GM21576 (cell line): Measurements from ENCODE around the gene IVD.

Source experiments
- ATAC-seq: cut with Tn5 transposase; IDR thresholded peaks from one replicate; pipeline ENCODE4 v1.9.1; 2021; ENCODE audit warnings: mild to moderate bottlenecking, moderate library complexity; ENCODE audit not compliant: unreplicated experiment

IVD gene

DNA sequence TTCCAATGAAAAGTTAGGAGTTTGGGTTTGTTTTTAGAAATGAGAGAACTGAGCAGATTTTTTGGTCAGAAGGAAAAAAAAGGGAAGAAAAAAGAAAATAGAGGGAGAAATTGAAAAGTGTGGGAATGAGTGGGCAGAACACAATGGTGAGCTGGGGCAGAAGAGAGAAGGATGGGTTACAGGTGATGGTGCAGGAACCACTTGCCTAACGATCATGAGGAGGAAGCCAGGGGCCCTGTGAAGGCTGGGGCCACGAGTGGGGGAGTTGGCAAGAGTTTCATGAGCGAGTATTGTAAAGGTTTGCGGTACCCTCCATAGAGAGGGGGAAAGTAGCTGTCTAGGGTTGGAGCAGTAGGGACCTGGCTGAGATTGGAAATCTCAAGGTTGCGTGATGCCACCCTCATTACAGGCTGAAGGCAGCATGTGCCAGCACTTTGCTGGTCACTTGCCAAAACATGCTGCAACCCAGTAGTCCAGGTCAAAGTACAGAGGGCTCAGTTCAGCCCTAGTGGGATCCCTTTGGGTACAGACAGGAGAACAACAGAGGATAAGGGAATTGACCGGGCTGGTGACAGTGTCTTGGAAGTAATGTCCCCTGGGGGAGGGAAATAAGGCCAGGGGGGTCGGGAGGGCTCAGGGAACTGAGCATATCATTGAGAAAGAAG, 6.6 kb downstream of the IVD start:
- ATAC-seq, result no peak

GRCh38 chr15:40413036-40413435, 7.4 kb downstream of the IVD start:
- ATAC-seq, result no peak

- ATAC-seq, result no peak
These were observed 9.2 kb downstream of the IVD start for GRCh38 chr15:40414816-40415215.

GRCh38 chr15:40415226-40415625, 9.6 kb downstream of the IVD start:
- no peak for ATAC-seq

GRCh38 chr15:40416056-40416455, 10.5 kb downstream of the IVD start:
- ATAC-seq, result no peak

DNA sequence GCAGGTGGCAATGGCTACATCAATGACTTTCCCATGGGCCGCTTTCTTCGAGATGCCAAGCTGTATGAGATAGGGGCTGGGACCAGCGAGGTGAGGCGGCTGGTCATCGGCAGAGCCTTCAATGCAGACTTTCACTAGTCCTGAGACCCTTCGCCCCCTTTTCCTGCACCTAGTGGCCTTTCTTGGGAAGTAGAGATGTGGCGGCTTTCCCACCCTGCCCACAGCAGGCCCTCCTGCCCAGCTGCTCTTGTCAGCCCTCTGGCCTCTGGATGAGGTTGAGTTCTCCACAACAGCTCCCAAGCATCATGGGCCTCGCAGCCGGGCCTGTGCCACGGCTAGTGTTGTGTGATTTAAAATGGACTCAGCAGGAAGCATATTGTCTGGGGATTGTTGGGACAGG, 12.5 kb downstream of the IVD start:
- ATAC-seq, result no peak

GRCh38 chr15:40420071-40420713, 14.6 kb downstream of the IVD start:
- no peak for ATAC-seq

GRCh38 chr15:40420793-40421192, 15.2 kb downstream of the IVD start:
- no peak for ATAC-seq

DNA sequence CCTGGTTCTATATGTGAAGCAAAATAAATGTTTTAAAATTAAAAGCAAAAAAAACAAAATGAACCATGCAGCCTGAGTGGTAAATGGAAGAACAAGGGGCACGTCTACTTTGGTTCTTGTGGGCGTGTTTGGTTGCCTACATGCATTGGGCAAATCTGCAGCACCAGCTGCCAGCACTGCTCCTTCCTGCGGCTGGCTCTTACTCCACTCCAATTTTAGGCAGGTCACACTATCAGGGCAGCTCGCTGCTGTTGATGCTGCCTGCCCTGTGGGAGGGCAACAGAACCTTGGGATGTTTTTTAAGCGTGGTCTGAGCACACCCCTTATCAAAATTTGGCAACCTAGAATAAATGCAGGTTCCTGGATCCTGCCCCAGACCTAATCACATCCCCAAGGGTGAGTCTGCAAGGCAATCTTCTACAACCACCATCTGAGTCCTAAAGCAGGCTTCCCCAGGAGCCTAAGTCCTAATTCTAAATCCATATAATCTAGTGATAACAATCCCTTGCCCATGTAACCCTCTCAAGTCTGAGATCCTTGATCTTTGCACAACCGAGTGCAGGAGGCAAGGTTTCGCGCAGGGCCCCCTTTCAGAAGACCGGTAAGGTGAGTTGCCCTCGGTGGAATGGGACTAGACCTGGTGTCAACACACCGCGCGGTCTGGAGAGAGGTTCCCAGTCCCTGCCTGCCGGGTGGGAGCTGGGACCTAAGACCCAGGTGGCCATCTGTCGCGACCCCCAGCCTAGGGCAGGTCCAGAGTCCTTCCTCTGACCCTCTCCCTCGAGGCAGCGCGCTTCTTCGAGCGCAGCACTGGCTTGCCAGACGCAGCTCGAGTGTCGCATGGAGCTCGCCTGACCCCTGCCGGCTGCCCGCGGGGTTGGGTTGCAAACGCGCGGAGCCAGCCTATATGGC, 15.9 kb downstream of the IVD start:
- ATAC-seq, result no peak

- no peak for ATAC-seq
These were observed 19.0 kb downstream of the IVD start for GRCh38 chr15:40424483-40425115.

DNA sequence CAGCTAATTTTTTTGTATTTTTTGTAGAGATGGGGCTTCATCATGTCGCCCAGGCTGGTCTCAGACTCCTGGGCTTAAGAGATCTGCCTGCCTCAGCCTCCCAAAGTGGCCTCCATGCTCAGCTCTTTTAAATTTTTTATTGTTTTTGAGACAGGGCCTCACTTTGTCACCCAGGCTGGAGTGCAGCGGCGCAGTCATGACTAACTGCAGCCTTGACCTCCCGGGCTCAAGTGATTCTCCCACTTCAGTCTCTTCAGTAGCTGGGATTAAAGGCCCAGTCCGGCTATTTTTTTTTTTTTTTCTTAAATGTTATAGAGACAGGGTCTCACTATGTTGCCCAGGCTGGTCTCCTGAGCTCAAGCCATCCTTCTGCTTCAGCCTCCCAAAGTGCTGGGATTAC, 20.1 kb downstream of the IVD start:
- ATAC-seq, result no peak

GRCh38 chr15:40427188-40427587, 21.6 kb downstream of the IVD start:
- no peak for ATAC-seq

DNA sequence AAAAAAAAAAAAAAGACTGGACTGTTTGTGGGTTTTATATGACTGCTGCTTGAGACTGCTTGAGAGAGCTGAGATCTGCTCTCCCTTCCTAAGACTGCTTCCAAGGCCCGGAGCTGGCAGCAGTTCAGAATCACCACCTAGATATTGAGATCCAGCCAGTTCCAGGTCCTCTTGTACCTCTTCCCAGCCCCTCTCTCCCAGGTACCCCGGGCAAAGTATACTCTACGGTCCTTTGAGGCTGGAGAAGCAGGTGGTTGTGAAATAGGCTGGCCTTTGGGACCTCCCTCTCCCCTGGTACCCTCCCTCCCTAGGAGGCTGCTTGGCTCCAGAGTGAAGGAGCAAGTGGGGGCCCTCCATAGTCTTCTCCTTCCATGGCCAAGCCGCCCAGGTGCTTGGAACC, 22.6 kb downstream of the IVD start:
- ATAC-seq, result no peak

DNA sequence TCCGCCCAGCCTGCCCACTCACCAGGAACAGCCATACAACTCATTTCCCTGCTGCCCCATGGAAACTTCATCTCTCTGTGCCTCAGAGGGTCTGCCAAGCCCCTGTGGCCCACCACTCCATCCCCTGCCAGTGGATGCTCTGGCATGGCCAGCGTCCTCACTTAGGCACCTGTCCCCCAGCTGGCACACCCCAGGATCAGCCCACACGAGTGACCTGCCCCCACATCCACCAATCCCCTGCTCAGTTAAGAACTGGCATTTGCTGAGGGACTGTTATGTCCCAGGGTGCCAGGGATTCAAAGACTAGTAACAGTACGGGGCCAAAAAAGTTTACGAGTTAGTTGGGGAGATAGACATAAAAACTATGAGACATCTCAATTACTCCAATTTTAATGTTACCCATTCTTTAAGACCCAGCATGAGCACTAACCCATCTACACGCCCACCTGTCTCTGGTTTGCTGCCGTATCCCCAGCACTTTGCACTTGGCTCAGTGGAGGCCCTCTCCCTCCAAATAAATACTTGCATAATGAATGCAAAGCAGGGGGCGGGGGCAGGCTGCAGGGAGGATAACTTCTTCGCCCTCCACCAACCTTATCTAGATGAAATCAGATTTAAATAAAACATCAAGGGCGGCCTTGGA, 23.6 kb downstream of the IVD start:
- no peak for ATAC-seq

- no peak for ATAC-seq
These were observed 24.7 kb downstream of the IVD start for GRCh38 chr15:40430271-40430805.

- no peak for ATAC-seq
These were observed 29.6 kb downstream of the IVD start for GRCh38 chr15:40435023-40435709.

- ATAC-seq, result no peak
These were observed 30.1 kb downstream of the IVD start for GRCh38 chr15:40435710-40436089.

DNA sequence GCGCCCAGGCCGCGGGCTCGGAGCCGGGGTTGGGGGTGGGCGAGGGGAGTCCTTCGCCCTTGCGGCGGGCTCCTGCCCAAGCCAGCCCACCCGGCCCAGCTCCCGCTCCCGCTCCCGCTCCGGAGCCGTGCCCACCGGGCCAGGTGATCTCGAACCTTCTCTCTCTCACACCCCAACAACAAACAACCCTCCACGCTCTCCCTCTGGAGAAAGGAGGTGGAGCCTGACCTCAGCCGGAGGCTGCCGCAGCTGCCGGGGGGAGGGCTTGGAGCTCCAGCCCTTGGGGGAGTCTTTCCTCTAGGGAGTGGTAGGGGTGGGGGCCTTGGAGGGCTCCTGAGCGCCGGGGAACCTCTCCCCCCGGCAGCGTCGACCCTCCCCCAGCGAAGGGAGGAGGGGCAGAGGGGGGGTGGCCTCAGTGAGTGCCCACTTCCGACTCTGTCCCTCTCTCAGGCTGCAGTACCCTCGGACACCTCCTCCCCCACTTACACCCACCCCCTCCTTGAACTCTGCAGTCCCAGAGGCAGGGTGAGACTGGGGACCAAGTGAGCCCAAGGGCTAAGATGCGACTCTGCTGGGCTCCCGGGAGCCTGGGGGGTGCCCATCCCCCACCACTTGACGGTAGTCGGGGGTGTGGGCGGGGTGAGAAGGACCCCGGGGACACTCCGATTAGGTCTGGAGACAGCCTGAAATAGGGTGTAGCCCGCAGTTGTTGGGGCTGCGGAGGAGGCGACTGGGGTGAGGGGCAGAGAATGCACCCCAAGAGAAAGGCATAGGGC, 30.7 kb downstream of the IVD start:
- ATAC-seq, result no peak
